ENCODE results near the gene SULT2B1.

The SULT2B1 gene

DNA sequence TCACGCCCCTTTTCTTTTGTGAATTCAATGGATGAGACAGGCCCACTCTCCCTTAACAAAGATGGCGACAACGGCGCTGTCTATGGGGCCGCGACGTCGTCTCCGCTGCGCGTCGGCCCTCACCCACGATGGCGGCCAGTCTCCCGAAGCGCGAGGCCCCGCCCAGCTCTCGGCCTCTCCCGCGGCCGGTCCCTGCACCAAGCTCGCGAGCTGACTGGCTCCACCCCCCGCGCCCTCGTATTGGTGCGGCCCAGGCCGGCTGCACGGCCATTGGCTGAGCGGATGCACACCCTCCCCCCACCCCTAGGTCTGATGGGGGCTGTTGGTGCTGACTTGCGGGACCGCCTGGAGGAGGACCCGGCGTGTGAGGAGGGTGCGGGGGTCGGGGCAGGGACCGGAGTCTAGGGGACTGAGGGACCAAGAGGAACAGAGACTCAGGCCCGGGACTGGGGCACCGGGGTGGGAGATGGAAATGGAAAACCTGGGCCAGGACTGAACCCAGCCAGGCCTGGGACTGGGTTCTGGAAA, 72.2 kb downstream of the SULT2B1 start:
- TF ChIP-seq, protein P1, sequence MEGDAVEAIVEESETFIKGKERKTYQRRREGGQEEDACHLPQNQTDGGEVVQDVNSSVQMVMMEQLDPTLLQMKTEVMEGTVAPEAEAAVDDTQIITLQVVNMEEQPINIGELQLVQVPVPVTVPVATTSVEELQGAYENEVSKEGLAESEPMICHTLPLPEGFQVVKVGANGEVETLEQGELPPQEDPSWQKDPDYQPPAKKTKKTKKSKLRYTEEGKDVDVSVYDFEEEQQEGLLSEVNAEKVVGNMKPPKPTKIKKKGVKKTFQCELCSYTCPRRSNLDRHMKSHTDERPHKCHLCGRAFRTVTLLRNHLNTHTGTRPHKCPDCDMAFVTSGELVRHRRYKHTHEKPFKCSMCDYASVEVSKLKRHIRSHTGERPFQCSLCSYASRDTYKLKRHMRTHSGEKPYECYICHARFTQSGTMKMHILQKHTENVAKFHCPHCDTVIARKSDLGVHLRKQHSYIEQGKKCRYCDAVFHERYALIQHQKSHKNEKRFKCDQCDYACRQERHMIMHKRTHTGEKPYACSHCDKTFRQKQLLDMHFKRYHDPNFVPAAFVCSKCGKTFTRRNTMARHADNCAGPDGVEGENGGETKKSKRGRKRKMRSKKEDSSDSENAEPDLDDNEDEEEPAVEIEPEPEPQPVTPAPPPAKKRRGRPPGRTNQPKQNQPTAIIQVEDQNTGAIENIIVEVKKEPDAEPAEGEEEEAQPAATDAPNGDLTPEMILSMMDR (IDR thresholded peaks at IDR 0.05; ENCODE audit: extremely low read depth, insufficient read depth, missing control alignments): no peak
- in situ Hi-C loops (cut with MboI; ENCODE audit: low pct_unique_long_range_greater_than_20kb, low sequenced_read_pairs, unreplicated experiment): no loop called here
- DNase-seq (ENCODE audit: low spot score): peak; percentile 96

DNA sequence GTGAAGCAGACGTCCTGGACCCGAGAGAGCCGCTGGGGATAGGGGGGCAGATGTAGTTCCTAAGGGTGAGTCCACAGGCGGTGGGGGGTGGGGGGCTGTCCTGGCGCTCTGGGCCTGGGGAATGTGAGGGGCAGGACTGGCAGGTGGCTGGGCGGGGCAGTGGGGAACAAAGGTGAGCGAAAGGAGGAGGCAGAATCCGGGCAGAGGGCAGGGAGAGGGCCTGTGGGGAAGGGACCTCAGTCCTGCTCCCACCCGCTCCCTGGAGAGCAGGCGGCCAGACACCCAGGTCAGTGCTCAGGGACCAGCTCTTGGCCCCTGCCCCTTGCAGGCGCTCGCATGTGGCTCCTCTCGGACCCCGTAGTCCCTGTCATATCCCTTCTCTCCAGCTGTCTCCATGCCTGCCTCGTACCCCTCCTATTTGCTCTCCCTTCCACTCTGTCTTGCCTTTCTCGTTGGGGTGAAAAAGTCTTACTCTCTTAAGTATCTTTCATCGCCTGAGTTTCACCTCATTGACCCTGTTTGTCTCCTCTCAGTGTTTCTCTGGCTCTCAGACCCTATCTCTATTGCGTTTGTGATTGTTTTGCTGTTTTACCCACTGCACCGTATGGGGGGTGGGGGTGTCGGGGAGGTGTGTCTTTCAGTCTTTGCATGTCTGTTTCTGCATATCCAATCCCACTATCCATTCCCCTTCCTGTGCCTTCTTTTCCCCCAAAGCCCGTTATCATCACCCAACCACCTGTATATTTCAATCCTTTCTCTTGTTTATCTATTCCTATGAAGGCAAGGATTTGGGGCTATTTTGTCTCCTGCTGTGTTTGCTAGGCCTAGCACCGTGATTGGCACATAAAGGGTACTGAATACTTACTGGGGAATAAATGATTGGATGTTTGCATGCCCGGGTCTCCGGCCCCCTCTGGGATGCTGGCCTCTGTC, 73.1 kb downstream of the SULT2B1 start:
- TF ChIP-seq, protein P1 (IDR thresholded peaks at IDR 0.05; ENCODE audit: extremely low read depth, insufficient read depth, missing control alignments): no peak
- in situ Hi-C loops (cut with MboI; ENCODE audit: low pct_unique_long_range_greater_than_20kb, low sequenced_read_pairs, unreplicated experiment): loop anchor here (25.0 kb wide), 1 partner anchor 337 kb away; the partner anchor contains the start of genes BAX and FTL
- DNase-seq (ENCODE audit: low spot score): no peak

DNA sequence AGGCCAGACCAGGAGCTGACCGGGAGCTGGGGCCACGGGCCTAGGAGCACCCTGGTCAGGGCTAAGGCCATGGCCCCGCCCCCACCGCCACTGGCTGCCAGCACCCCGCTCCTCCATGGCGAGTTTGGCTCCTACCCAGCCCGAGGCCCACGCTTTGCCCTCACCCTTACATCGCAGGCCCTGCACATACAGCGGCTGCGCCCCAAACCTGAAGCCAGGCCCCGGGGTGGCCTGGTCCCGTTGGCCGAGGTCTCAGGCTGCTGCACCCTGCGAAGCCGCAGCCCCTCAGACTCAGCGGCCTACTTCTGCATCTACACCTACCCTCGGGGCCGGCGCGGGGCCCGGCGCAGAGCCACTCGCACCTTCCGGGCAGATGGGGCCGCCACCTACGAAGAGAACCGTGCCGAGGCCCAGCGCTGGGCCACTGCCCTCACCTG, 73.9 kb downstream of the SULT2B1 start:
- in situ Hi-C loops (cut with MboI; ENCODE audit: low pct_unique_long_range_greater_than_20kb, low sequenced_read_pairs, unreplicated experiment): loop anchor here (25.0 kb wide), 1 partner anchor 336 kb away; the partner anchor contains the start of genes BAX and FTL
- DNase-seq (ENCODE audit: low spot score): no peak

DNA sequence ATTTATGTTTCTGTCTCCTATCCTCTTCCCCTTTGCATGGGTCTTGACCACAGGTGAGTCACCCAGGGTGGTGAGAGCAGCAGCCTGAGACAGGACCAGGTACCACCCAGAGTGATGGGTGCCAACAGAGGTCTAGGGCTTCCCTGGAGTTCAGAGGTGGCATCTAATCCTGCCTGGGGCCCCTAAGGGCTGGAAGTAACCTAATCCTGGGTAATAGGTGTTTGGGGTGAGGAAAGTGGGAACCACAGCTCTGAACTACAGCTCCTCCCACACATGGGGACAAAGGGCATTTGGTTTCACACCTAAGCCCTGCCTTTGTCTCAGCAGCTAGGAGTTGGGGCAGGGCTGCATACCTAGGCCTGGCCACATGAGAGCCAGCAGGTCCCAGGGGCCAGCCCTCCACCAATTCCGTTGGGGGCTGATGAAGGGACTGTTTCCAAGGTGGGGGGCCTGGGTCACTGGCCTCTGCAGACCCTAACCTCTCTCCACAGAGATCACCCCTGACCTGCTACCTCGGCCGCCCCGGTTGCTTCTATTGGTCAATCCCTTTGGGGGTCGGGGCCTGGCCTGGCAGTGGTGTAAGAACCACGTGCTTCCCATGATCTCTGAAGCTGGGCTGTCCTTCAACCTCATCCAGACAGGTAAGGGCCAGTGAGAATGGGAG, 75.4 kb downstream of the SULT2B1 start:
- TF ChIP-seq, protein P1 (IDR thresholded peaks at IDR 0.05; ENCODE audit: extremely low read depth, insufficient read depth, missing control alignments): no peak
- no peak for DNase-seq (ENCODE audit: low spot score)
- in situ Hi-C loops (cut with MboI; ENCODE audit: low pct_unique_long_range_greater_than_20kb, low sequenced_read_pairs, unreplicated experiment): loop anchor here (25.0 kb wide), 1 partner anchor 335 kb away; the partner anchor contains the start of genes BAX and FTL

More for the DNA sequence above, 73.9 kb downstream of the SULT2B1 start:
- TF ChIP-seq, protein P1 (IDR thresholded peaks at IDR 0.05; ENCODE audit: extremely low read depth, insufficient read depth, missing control alignments): no peak

DNA sequence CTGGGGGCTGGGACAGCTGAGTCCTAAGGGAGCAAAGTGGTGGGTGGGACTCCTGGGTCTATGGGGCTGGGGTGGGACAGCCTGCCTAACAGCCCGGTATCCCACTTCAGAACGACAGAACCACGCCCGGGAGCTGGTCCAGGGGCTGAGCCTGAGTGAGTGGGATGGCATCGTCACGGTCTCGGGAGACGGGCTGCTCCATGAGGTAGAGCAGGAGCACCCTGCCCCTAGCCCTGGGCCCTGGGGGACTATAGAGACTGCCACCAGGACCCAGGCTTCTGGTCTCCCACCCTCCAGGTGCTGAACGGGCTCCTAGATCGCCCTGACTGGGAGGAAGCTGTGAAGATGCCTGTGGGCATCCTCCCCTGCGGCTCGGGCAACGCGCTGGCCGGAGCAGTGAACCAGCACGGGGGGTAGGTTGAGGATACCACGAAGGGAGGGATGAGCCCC, 75.9 kb downstream of the SULT2B1 start:
- in situ Hi-C loops (cut with MboI; ENCODE audit: low pct_unique_long_range_greater_than_20kb, low sequenced_read_pairs, unreplicated experiment): loop anchor here (25.0 kb wide), 1 partner anchor 334 kb away; the partner anchor contains the start of genes BAX and FTL
- DNase-seq (ENCODE audit: low spot score): no peak
- TF ChIP-seq, protein P1 (IDR thresholded peaks at IDR 0.05; ENCODE audit: extremely low read depth, insufficient read depth, missing control alignments): no peak

Measured in GM13977 (cell line).